H1 (cell line): ENCODE data around the gene HFM1. TPM values are rescaled to one million over a fixed set of nuclear protein-coding genes. Genes with fewer than 3 reads are reported as not detected.
A peak's percentile ranks its signal among the peaks of the same experiment; 100 is the strongest.

Experiments used
- CTCF ChIA-PET: fragments of 300-600 bp; sonication (Branson Sonifier 250); formaldehyde crosslinking; loops from one replicate; lab custom pipeline; 2021; ENCODE audit not compliant: partially characterized antibody; lab: Charles Lee
- POLR2A ChIA-PET: fragments of 300-600 bp; sonication (Branson Sonifier 250); formaldehyde crosslinking; loops from one replicate; lab custom pipeline; 2021; ENCODE audit warnings: inconsistent platforms; ENCODE audit not compliant: partially characterized antibody; lab: Charles Lee
- DNase-seq, 2 experiments: peaks; one replicate each; pipeline versions ENCODE4 v3.0.0 to v3.0.0-alpha.2; 2010 to 2022; ENCODE audit warnings: low spot score in 2 of 2, low read depth in 1 of 2, mixed read lengths in 1 of 2
- FAIRE-seq: peaks from 2 replicates; lab custom pipeline; 2011; peaks lifted over from hg19 to GRCh38; lab: Jason Lieb, UNC
- H2AFZ ChIP-seq: 2 replicates; pipeline ENCODE4 v1.8.1; 2012; ENCODE audit warnings: low read length, inconsistent platforms
- H2AK5ac ChIP-seq: 2 replicates; pipeline ENCODE4 v1.6.1; 2013; ENCODE audit warnings: low read depth, low read length
- H2BK120ac ChIP-seq: replicated peaks from 2 replicates; pipeline ENCODE3; 2013; ENCODE audit warnings: low read depth, low read length, inconsistent platforms
- H2BK12ac ChIP-seq: 2 replicates; pipeline ENCODE4 v1.6.1; 2013; ENCODE audit warnings: low read depth, low read length
- H2BK15ac ChIP-seq: 2 replicates; pipeline ENCODE4 v1.6.1; 2013; ENCODE audit warnings: low read length
- H2BK20ac ChIP-seq: 2 replicates; pipeline ENCODE4 v1.6.1; 2013; ENCODE audit warnings: low read length
- H2BK5ac ChIP-seq: 2 replicates; pipeline ENCODE4 v1.6.1; 2013; ENCODE audit warnings: low read depth, low read length
- H3K14ac ChIP-seq: 2 replicates; pipeline ENCODE4 v1.6.1; 2013; ENCODE audit warnings: inconsistent platforms; ENCODE audit not compliant: insufficient read length
- H3K18ac ChIP-seq: 2 replicates; pipeline ENCODE4 v1.6.1; 2013; ENCODE audit warnings: low read length; ENCODE audit errors: extremely low read depth
- H3K23ac ChIP-seq: 2 replicates; pipeline ENCODE4 v1.6.1; 2013; ENCODE audit warnings: inconsistent platforms; ENCODE audit not compliant: insufficient read length
- H3K23me2 ChIP-seq: 2 replicates; pipeline ENCODE4 v1.6.1; 2013; ENCODE audit warnings: low read depth, low read length
- H3K27ac ChIP-seq: 2 replicates; pipeline ENCODE4 v1.6.1; 2011; ENCODE audit warnings: low read depth, low read length, inconsistent platforms
- H3K27me3 ChIP-seq, 4 experiments: replicated peaks in 1 of 4; 1 replicate in 1 of 4; 2 replicates in 3 of 4; pipeline versions ENCODE4 v1.6.1 to v1.8.1; 2011 to 2013; ENCODE audit warnings: low read length in 3 of 4, mild to moderate bottlenecking in 3 of 4, inconsistent platforms in 2 of 4, mixed read lengths in 2 of 4, moderate library complexity in 1 of 4; ENCODE audit not compliant: control insufficient read depth in 3 of 4, insufficient read depth in 3 of 4; ENCODE audit errors: extremely low read depth in 1 of 4
- H3K36me3 ChIP-seq, 4 experiments: 2 replicates each; pipeline versions ENCODE4 v1.6.1 to v1.8.1; 2011 to 2013; ENCODE audit warnings: mild to moderate bottlenecking in 4 of 4, low read length in 3 of 4, moderate library complexity in 2 of 4, control low read depth in 1 of 4, inconsistent platforms in 1 of 4; ENCODE audit not compliant: insufficient read depth in 4 of 4, control insufficient read depth in 2 of 4
- H3K4ac ChIP-seq: replicated peaks from 2 replicates; pipeline ENCODE3; 2013; ENCODE audit warnings: low read length, low read depth, mixed read lengths, inconsistent platforms; ENCODE audit not compliant: insufficient read length
- H3K4me1 ChIP-seq, 4 experiments: replicated peaks in 1 of 4; 1 replicate in 1 of 4; 2 replicates in 3 of 4; pipeline versions ENCODE4 v1.6.1 to v1.8.1; 2011 to 2013; ENCODE audit warnings: low read length in 3 of 4, inconsistent platforms in 2 of 4, mixed read lengths in 1 of 4; ENCODE audit not compliant: insufficient read depth in 4 of 4, control insufficient read depth in 3 of 4
- H3K4me2 ChIP-seq, 2 experiments: 2 replicates each; pipeline versions ENCODE4 v1.6.1 to v1.8.1; 2011 to 2013; ENCODE audit warnings: low read depth in 2 of 2, low read length in 2 of 2, control low read depth in 1 of 2, inconsistent platforms in 1 of 2, mild to moderate bottlenecking in 1 of 2; ENCODE audit not compliant: insufficient read depth in 1 of 2
- H3K4me3 ChIP-seq, 4 experiments: fragments of 200-600, 300-600 bp in 1 of 4; sonication (generic), shearing (Covaris generic), sonication (Bioruptor Twin) in 1 of 4; 2 replicates each; pipeline versions ENCODE4 v1.5.1 to v1.8.1; 2011 to 2016; ENCODE audit warnings: low read length in 4 of 4, low read depth in 3 of 4, control low read depth in 2 of 4, inconsistent platforms in 2 of 4, mild to moderate bottlenecking in 2 of 4, mixed read lengths in 1 of 4, moderate library complexity in 1 of 4; ENCODE audit not compliant: insufficient read depth in 2 of 4; ENCODE audit errors: extremely low read depth in 1 of 4
- H3K56ac ChIP-seq: replicated peaks from 2 replicates; pipeline ENCODE3; 2013; ENCODE audit warnings: low read depth, mild to moderate bottlenecking, mixed read lengths, low read length, inconsistent platforms; ENCODE audit not compliant: insufficient read length
- H3K79me1 ChIP-seq: 2 replicates; pipeline ENCODE4 v1.6.1; 2013; ENCODE audit warnings: low read depth, low read length, control low read depth
- H3K79me2 ChIP-seq, 2 experiments: 2 replicates each; pipeline versions ENCODE4 v1.6.1 to v1.8.1; 2012 to 2013; ENCODE audit warnings: low read length in 2 of 2, mild to moderate bottlenecking in 2 of 2, inconsistent platforms in 1 of 2; ENCODE audit not compliant: insufficient read depth in 2 of 2, control insufficient read depth in 1 of 2
- H3K9ac ChIP-seq, 4 experiments: replicated peaks in 1 of 4; 1 replicate in 1 of 4; 2 replicates in 3 of 4; pipeline versions ENCODE4 v1.6.1 to v1.8.1; 2011 to 2013; ENCODE audit warnings: low read depth in 3 of 4, low read length in 3 of 4, control low read depth in 2 of 4, mild to moderate bottlenecking in 2 of 4, moderate library complexity in 2 of 4, inconsistent platforms in 1 of 4; ENCODE audit errors: extremely low read depth in 1 of 4
- H3K9me3 ChIP-seq, 2 experiments: 2 replicates each; pipeline versions ENCODE4 v1.6.1 to v1.8.1; 2012 to 2013; ENCODE audit warnings: mild to moderate bottlenecking in 2 of 2, moderate library complexity in 2 of 2, control low read depth in 1 of 2, inconsistent platforms in 1 of 2, low read depth in 1 of 2, low read length in 1 of 2, mixed read lengths in 1 of 2; ENCODE audit not compliant: insufficient read depth in 2 of 2
- H4K20me1 ChIP-seq, 2 experiments: replicated peaks in 1 of 2; 2 replicates each; pipeline versions ENCODE3 to v1.8.1; 2011 to 2013; ENCODE audit warnings: inconsistent platforms in 2 of 2, low read length in 2 of 2, mild to moderate bottlenecking in 1 of 2; ENCODE audit not compliant: insufficient read depth in 2 of 2, control insufficient read depth in 1 of 2
- H4K5ac ChIP-seq: 2 replicates; pipeline ENCODE4 v1.6.1; 2013; ENCODE audit warnings: low read length, low read depth, mixed read lengths, inconsistent platforms; ENCODE audit not compliant: insufficient read length
- H4K8ac ChIP-seq: 2 replicates; pipeline ENCODE4 v1.8.0; 2013; ENCODE audit warnings: mild to moderate bottlenecking, moderate library complexity, low read length, inconsistent platforms; ENCODE audit not compliant: insufficient read depth; ENCODE audit errors: extremely low read depth
- H4K91ac ChIP-seq: replicated peaks from 2 replicates; pipeline ENCODE3; 2013; ENCODE audit warnings: low read length, mixed read lengths, inconsistent platforms; ENCODE audit not compliant: insufficient read length
- RAD21 ChIP-seq, 2 experiments: IDR thresholded peaks in 1 of 2; conservative IDR thresholded peaks in 1 of 2; 2 replicates each; pipeline ENCODE4 v1.6.1; 2011; ENCODE audit warnings: low read depth in 2 of 2, low read length in 2 of 2, improper control_type of control experiment in 1 of 2, inconsistent platforms in 1 of 2, mild to moderate bottlenecking in 1 of 2, moderate library complexity in 1 of 2
- SP1 ChIP-seq: IDR thresholded peaks from 2 replicates; pipeline ENCODE4 v1.6.1; 2011; ENCODE audit warnings: low read depth, low read length
- WGBS, 2 experiments: shearing (Covaris generic) in 1 of 2; methylation state at CpG; one replicate each; pipeline versions ENCODE4 v1.1.6 to v1.1.7; 2013 to 2015; ENCODE audit warnings: low lambda C conversion rate in 2 of 2, mixed read lengths in 2 of 2, inconsistent platforms in 1 of 2, low coverage in 1 of 2, missing lambda C conversion rate in 1 of 2; ENCODE audit not compliant: insufficient replicate concordance in 2 of 2, insufficient coverage in 1 of 2, insufficient read length in 1 of 2; ENCODE audit errors: extremely low coverage in 1 of 2, missing lambda C conversion rate in 1 of 2; 5-methylcytosine and 5-hydroxymethylcytosine counted together
- polyA plus RNA-seq, 7 experiments: library from polyadenylated mRNA; depleted of rRNA in 3 of 7; stranded (reverse) in 5 of 7; unstranded in 2 of 7; fragments of >200 nt in 5 of 7; fragments of 200-250 nt in 2 of 7; gene quantifications; 1 replicate in 5 of 7; 2 replicates in 1 of 7; 4 replicates in 1 of 7; pipeline versions ENCODE4 v1.2.1 to v1.2.3, GENCODE V29; 2011 to 2013; ENCODE audit warnings: missing spikeins in 2 of 7, mixed read lengths in 2 of 7
- total RNA-seq: library from RNA; stranded (reverse); fragmentation: NEBNext Ultra II Directional; extraction: Animal tissue kit (Norgen Biotek cat#: 25700); gene quantifications from 2 replicates; pipeline ENCODE4 v1.2.1, GENCODE V29; 2021
- TF ChIP-seq, protein P1 (sequence below), 3 experiments: IDR thresholded peaks; 1 replicate in 2 of 3; 2 replicates in 1 of 3; pipeline versions ENCODE4 v1.5.1 to v1.6.1; 2011; ENCODE audit warnings: low read length in 3 of 3, mild to moderate bottlenecking in 3 of 3, inconsistent platforms in 2 of 3, low read depth in 1 of 3, moderate library complexity in 1 of 3; ENCODE audit not compliant: insufficient read depth in 1 of 3; ENCODE audit errors: control extremely low read depth in 1 of 3

The HFM1 gene
- total and polyA plus RNA-seq, 2 of the 8 experiments (the other 6 are each of a cell fraction or from before 2014, with no cell fraction given): 0.23 to 1.2 TPM

GRCh38 chr1:91402023-91402422 lies 2.6 kb downstream of the HFM1 start:
- no peaks in the 10 kb centered on the region for H3K27me3 ChIP-seq
- H4K5ac ChIP-seq: no peak overlapping the region
- no peak overlapping the region for H2BK120ac ChIP-seq
- no peak overlapping the region for H2BK12ac ChIP-seq
- H3K23me2 ChIP-seq: no peaks in the 10 kb centered on the region
- H3K14ac ChIP-seq: no peak overlapping the region
- no peak overlapping the region for H3K4ac ChIP-seq
- H3K23ac ChIP-seq: no peak overlapping the region
- no peaks in the 10 kb centered on the region for H3K36me3 ChIP-seq
- H2AFZ ChIP-seq: no peak overlapping the region
- no peak overlapping the region for H2AK5ac ChIP-seq
- H3K27ac ChIP-seq: no peak overlapping the region
- no peaks in the 10 kb centered on the region for H3K79me2 ChIP-seq
- H2BK20ac ChIP-seq: no peak overlapping the region
- no peaks in the 10 kb centered on the region for H3K9me3 ChIP-seq
- FAIRE-seq (no peak), DNase-seq (no peak)
- H4K20me1 ChIP-seq: no peaks in the 10 kb centered on the region
- WGBS, 2 experiments: 75% methylated on average over 3 of the region's 3 CpGs; no CpG with 5 or more reads in 1 of the 2 experiments
- H3K18ac ChIP-seq: no peak overlapping the region
- no peak overlapping the region for H2BK5ac ChIP-seq
- H3K4me1 ChIP-seq: no peaks in the 10 kb centered on the region
- H4K91ac ChIP-seq: no peak overlapping the region
- no peak overlapping the region for H3K9ac ChIP-seq
- no peak overlapping the region for H3K4me2 ChIP-seq
- ChIA-PET CTCF (interaction anchor here (0.7 kb wide), 1 partner anchor 135 kb away, joined by 3 read pairs; no protein-coding TSS in a partner anchor), POLR2A (no interaction called here)
- H4K8ac ChIP-seq: no peak overlapping the region
- H3K4me3 ChIP-seq: no peak overlapping the region
- H3K56ac ChIP-seq: no peak overlapping the region
- no peaks in the 10 kb centered on the region for H3K79me1 ChIP-seq
- H2BK15ac ChIP-seq: no peak overlapping the region
- TF ChIP-seq, protein P1, sequence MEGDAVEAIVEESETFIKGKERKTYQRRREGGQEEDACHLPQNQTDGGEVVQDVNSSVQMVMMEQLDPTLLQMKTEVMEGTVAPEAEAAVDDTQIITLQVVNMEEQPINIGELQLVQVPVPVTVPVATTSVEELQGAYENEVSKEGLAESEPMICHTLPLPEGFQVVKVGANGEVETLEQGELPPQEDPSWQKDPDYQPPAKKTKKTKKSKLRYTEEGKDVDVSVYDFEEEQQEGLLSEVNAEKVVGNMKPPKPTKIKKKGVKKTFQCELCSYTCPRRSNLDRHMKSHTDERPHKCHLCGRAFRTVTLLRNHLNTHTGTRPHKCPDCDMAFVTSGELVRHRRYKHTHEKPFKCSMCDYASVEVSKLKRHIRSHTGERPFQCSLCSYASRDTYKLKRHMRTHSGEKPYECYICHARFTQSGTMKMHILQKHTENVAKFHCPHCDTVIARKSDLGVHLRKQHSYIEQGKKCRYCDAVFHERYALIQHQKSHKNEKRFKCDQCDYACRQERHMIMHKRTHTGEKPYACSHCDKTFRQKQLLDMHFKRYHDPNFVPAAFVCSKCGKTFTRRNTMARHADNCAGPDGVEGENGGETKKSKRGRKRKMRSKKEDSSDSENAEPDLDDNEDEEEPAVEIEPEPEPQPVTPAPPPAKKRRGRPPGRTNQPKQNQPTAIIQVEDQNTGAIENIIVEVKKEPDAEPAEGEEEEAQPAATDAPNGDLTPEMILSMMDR (IDR thresholded peaks at IDR 0.05; ENCODE audit: control extremely low read depth in 1 of 3, insufficient read depth in 1 of 3, low read depth in 1 of 3, low read length in 3 of 3): peak in 2 of 3 experiments; percentile 7 to 25; a peak in 2 of 4 replicates
- peak in 1 of 2 experiments; percentile 8; a peak in 1 of 4 replicates for TF ChIP-seq RAD21 (IDR thresholded peaks at IDR 0.05 in 1 of 2, conservative IDR thresholded peaks at IDR 0.05 in 1 of 2; ENCODE audit: low read depth in 2 of 2, low read length in 2 of 2)
- no peak for TF ChIP-seq SP1
